ENCODE measurements around the gene ZFP64.
"Not testable (repeated sequence)": the region's sequence is repeated elsewhere in the genome, so short reads cannot be mapped to it uniquely, and the experiment has no call there.

DNA sequence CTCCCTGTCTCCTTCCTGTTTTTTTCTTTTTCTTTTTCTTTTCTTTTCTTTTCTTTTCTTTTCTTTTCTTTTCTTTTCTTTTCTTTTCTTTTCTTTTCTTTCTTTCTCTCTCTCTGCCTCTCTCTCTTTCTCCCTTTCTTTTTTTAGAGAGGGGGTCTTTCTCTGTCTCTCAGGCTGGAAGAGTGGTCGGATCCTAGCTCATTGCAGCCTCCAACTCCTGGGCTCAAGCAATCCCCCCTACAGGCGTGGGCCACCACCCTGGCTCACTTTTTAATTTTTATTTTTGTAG, 1.1 kb upstream of the ZFP64 start:
- TF ChIP-seq, protein P1, sequence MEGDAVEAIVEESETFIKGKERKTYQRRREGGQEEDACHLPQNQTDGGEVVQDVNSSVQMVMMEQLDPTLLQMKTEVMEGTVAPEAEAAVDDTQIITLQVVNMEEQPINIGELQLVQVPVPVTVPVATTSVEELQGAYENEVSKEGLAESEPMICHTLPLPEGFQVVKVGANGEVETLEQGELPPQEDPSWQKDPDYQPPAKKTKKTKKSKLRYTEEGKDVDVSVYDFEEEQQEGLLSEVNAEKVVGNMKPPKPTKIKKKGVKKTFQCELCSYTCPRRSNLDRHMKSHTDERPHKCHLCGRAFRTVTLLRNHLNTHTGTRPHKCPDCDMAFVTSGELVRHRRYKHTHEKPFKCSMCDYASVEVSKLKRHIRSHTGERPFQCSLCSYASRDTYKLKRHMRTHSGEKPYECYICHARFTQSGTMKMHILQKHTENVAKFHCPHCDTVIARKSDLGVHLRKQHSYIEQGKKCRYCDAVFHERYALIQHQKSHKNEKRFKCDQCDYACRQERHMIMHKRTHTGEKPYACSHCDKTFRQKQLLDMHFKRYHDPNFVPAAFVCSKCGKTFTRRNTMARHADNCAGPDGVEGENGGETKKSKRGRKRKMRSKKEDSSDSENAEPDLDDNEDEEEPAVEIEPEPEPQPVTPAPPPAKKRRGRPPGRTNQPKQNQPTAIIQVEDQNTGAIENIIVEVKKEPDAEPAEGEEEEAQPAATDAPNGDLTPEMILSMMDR (conservative IDR thresholded peaks at IDR 0.05) = not testable (repeated sequence)
- not testable (repeated sequence) for TF ChIP-seq EZH2 (IDR thresholded peaks at IDR 0.05; ENCODE audit: low read depth)

Data from PC-9 (cell line).